ENCODE data around the gene ANKMY1.

Gene ANKMY1

GRCh38 chr2:240439698-240440151 lies 118.1 kb downstream of the ANKMY1 start:
- no peak for DNase-seq (ENCODE audit: low read depth)
- H3K4me3 ChIP-seq (ENCODE audit: low read depth, low read length), result no peak overlapping the region
- TF ChIP-seq POLR2A (IDR thresholded peaks at IDR 0.05; ENCODE audit: extremely low read depth, insufficient read length) (no peak), MAX (IDR thresholded peaks at IDR 0.05; ENCODE audit: low read depth, low read length) (no peak), MYC (IDR thresholded peaks at IDR 0.05; ENCODE audit: low read depth, low read length) (no peak), CTCF (IDR thresholded peaks at IDR 0.05; ENCODE audit: low read depth, low read length) (no peak)

GRCh38 chr2:240438810-240439697 lies 118.7 kb downstream of the ANKMY1 start:
- H3K4me3 ChIP-seq (ENCODE audit: low read depth, low read length), result no peak overlapping the region
- no peak for TF ChIP-seq MAX (IDR thresholded peaks at IDR 0.05; ENCODE audit: low read depth, low read length)
- TF ChIP-seq CTCF (IDR thresholded peaks at IDR 0.05; ENCODE audit: low read depth, low read length), result no peak
- TF ChIP-seq POLR2A (IDR thresholded peaks at IDR 0.05; ENCODE audit: extremely low read depth, insufficient read length), result no peak
- TF ChIP-seq MYC (IDR thresholded peaks at IDR 0.05; ENCODE audit: low read depth, low read length), result no peak
- no peak for DNase-seq (ENCODE audit: low read depth)

- DNase-seq (ENCODE audit: low read depth), result peak; percentile 74
- TF ChIP-seq MAX (IDR thresholded peaks at IDR 0.05; ENCODE audit: low read depth, low read length) (peak; percentile 27; the same call in 1 of the 2 replicates), MYC (IDR thresholded peaks at IDR 0.05; ENCODE audit: low read depth, low read length) (no peak), POLR2A (IDR thresholded peaks at IDR 0.05; ENCODE audit: extremely low read depth, insufficient read length) (no peak), CTCF (IDR thresholded peaks at IDR 0.05; ENCODE audit: low read depth, low read length) (peak; percentile 91)
- no peak overlapping the region for H3K4me3 ChIP-seq (ENCODE audit: low read depth, low read length)
Observed at GRCh38 chr2:240437861-240438809, 119.7 kb downstream of the ANKMY1 start.

- no peak for DNase-seq (ENCODE audit: low read depth)
- H3K4me3 ChIP-seq (ENCODE audit: low read depth, low read length), result no peak overlapping the region
- TF ChIP-seq POLR2A (IDR thresholded peaks at IDR 0.05; ENCODE audit: extremely low read depth, insufficient read length), result no peak
- no peak for TF ChIP-seq MAX (IDR thresholded peaks at IDR 0.05; ENCODE audit: low read depth, low read length)
- TF ChIP-seq CTCF (IDR thresholded peaks at IDR 0.05; ENCODE audit: low read depth, low read length), result no peak
Observed at GRCh38 chr2:240437551-240437860, 120.3 kb downstream of the ANKMY1 start.

- DNase-seq (ENCODE audit: low read depth), result no peak
- no peak for TF ChIP-seq MYC (IDR thresholded peaks at IDR 0.05; ENCODE audit: low read depth, low read length)
- TF ChIP-seq POLR2A (IDR thresholded peaks at IDR 0.05; ENCODE audit: extremely low read depth, insufficient read length), result no peak
- TF ChIP-seq MAX (IDR thresholded peaks at IDR 0.05; ENCODE audit: low read depth, low read length), result no peak
- no peak for TF ChIP-seq CTCF (IDR thresholded peaks at IDR 0.05; ENCODE audit: low read depth, low read length)
- H3K4me3 ChIP-seq (ENCODE audit: low read depth, low read length), result no peak overlapping the region
Observed at GRCh38 chr2:240436683-240437550, 120.9 kb downstream of the ANKMY1 start.

Measured in NB4 (cell line).